GM12801 (cell line): ENCODE measurements around the gene SPATA13.

Experiments used
- CTCF ChIP-seq: IDR thresholded peaks from one replicate; pipeline ENCODE4 v1.5.1; 2011; ENCODE audit warnings: control low read depth; ENCODE audit not compliant: insufficient read length; ENCODE audit errors: extremely low read depth

Gene SPATA13

GRCh38 chr13:24123761-24124160 lies 36.8 kb upstream of the SPATA13 start:
- TF ChIP-seq CTCF: no peak

- TF ChIP-seq CTCF: no peak
Observed at GRCh38 chr13:24124789-24125476, 35.6 kb upstream of the SPATA13 start.

GRCh38 chr13:24127116-24127631 lies 33.3 kb upstream of the SPATA13 start:
- TF ChIP-seq CTCF: no peak

- TF ChIP-seq CTCF: no peak
Observed at GRCh38 chr13:24128112-24128511, 32.4 kb upstream of the SPATA13 start.

GRCh38 chr13:24128962-24129361 lies 31.6 kb upstream of the SPATA13 start:
- no peak for TF ChIP-seq CTCF

- TF ChIP-seq CTCF: no peak
Observed at GRCh38 chr13:24129914-24130774, 30.4 kb upstream of the SPATA13 start.

- TF ChIP-seq CTCF: no peak
Observed at GRCh38 chr13:24131749-24132148, 28.8 kb upstream of the SPATA13 start.
